Right atrium auricular region (tissue), 2 donors: Measurements from ENCODE around the gene KIAA1191. TPM values are rescaled to one million over a fixed set of nuclear protein-coding genes. Genes with fewer than 3 reads are reported as not detected.

ENCODE experiments used
- DNase-seq: peaks from one replicate; pipeline ENCODE4 v3.0.0-alpha.2; 2019; ENCODE audit warnings: low spot score
- H3K27ac ChIP-seq, 2 donors: fragments of 200-600 bp; sonication (generic); 1 replicate in 1 of 2; 2 replicates in 1 of 2; pipeline ENCODE4 v1.5.1; 2016 to 2019
- H3K27me3 ChIP-seq, 2 donors: fragments of 200-600 bp; sonication (generic); one replicate each; pipeline versions ENCODE4 v1.5.1 to v1.6.0; 2017 to 2019
- H3K36me3 ChIP-seq: fragments of 200-600 bp; sonication (generic); one replicate; pipeline ENCODE4 v1.5.1; 2016
- H3K4me1 ChIP-seq, 2 donors: fragments of 200-600 bp; sonication (generic); one replicate each; pipeline versions ENCODE4 v1.5.1 to v1.6.0; 2017 to 2019
- H3K4me3 ChIP-seq, 2 donors: fragments of 200-600 bp; sonication (generic); 1 replicate in 1 of 2; 2 replicates in 1 of 2; pipeline ENCODE4 v1.5.1; 2017 to 2019; ENCODE audit warnings: mild to moderate bottlenecking in 1 of 2, moderate library complexity in 1 of 2
- H3K9me3 ChIP-seq, 2 donors: fragments of 200-600 bp; sonication (generic); one replicate each; pipeline ENCODE4 v1.5.1; 2019
- CTCF ChIP-seq, 2 donors: fragments of 200-600 bp; sonication (generic); IDR thresholded peaks; one replicate each; pipeline ENCODE4 v1.5.1; 2019; ENCODE audit warnings: antibody characterized with exemption in 2 of 2
- total RNA-seq, 2 donors: library from RNA; depleted of rRNA; stranded (reverse); fragments of >200 nt; gene quantifications; one replicate each; pipeline ENCODE4 v1.1.0, GENCODE V29; 2016

Gene KIAA1191
- total RNA-seq, 2 donors from 2014 or later = 118 to 141 TPM

- Histone ChIP-seq H3K4me1 (peaks cover 0 to 49% of the 10 kb centered on the region in 2 donors), H3K36me3 (peaks cover 21% of the 10 kb centered on the region), H3K27ac (peak overlapping the region; percentile 58 to 66), H3K27me3 (no peaks in the 10 kb centered on the region), H3K9me3 (no peaks in the 10 kb centered on the region), H3K4me3 (no peak overlapping the region)
- no peak for TF ChIP-seq CTCF (IDR thresholded peaks at IDR 0.05)
- DNase-seq = no peak
Observed at GRCh38 chr5:176400382-176401156, 39.0 kb upstream of the KIAA1191 start.

GRCh38 chr5:176397736-176398420, 36.3 kb upstream of the KIAA1191 start:
- TF ChIP-seq CTCF (IDR thresholded peaks at IDR 0.05) = no peak
- H3K27ac ChIP-seq = no peak overlapping the region
- no peaks in the 10 kb centered on the region for H3K9me3 ChIP-seq
- no peak for DNase-seq
- H3K4me3 ChIP-seq = no peak overlapping the region
- no peaks in the 10 kb centered on the region for H3K27me3 ChIP-seq
- H3K36me3 ChIP-seq = peaks cover 26% of the 10 kb centered on the region
- H3K4me1 ChIP-seq = peaks cover 0 to 57% of the 10 kb centered on the region in 2 donors

GRCh38 chr5:176396330-176396729, 34.8 kb upstream of the KIAA1191 start:
- no peak overlapping the region for H3K4me3 ChIP-seq
- no peak for DNase-seq
- peak overlapping the region; percentile 79 to 80 for H3K27ac ChIP-seq
- H3K27me3 ChIP-seq = no peaks in the 10 kb centered on the region
- H3K36me3 ChIP-seq = peaks cover 42% of the 10 kb centered on the region
- no peaks in the 10 kb centered on the region for H3K9me3 ChIP-seq
- peaks cover 0 to 41% of the 10 kb centered on the region in 2 donors for H3K4me1 ChIP-seq
- TF ChIP-seq CTCF (IDR thresholded peaks at IDR 0.05) = no peak

- Histone ChIP-seq H3K36me3 (peaks cover 43% of the 10 kb centered on the region), H3K4me3 (no peak overlapping the region), H3K27ac (peak overlapping the region; percentile 79 to 80), H3K27me3 (no peaks in the 10 kb centered on the region), H3K4me1 (peaks cover 0 to 31% of the 10 kb centered on the region in 2 donors), H3K9me3 (no peaks in the 10 kb centered on the region)
- DNase-seq = no peak
- TF ChIP-seq CTCF (IDR thresholded peaks at IDR 0.05) = no peak
Observed at GRCh38 chr5:176394881-176395675, 33.5 kb upstream of the KIAA1191 start.

GRCh38 chr5:176394096-176394495, 32.5 kb upstream of the KIAA1191 start:
- peak overlapping the region; percentile 79 to 80 for H3K27ac ChIP-seq
- H3K9me3 ChIP-seq = no peaks in the 10 kb centered on the region
- no peak for DNase-seq
- peaks cover 43% of the 10 kb centered on the region for H3K36me3 ChIP-seq
- no peak for TF ChIP-seq CTCF (IDR thresholded peaks at IDR 0.05)
- no peak overlapping the region for H3K4me3 ChIP-seq
- peaks cover 0 to 39% of the 10 kb centered on the region in 2 donors for H3K4me1 ChIP-seq
- no peaks in the 10 kb centered on the region for H3K27me3 ChIP-seq
